GM13976 (cell line): ENCODE results near the gene CCR5AS.

ENCODE experiments used
- DNase-seq: peaks from one replicate; pipeline ENCODE4 v3.0.0; 2012; ENCODE audit warnings: low spot score
- CTCF ChIP-seq: IDR thresholded peaks from 2 replicates; pipeline ENCODE4 v1.5.1; 2012; ENCODE audit warnings: borderline replicate concordance, mild to moderate bottlenecking; ENCODE audit not compliant: insufficient read depth; ENCODE audit errors: extremely low read depth, missing control alignments, control extremely low read depth
- in situ Hi-C: fragments of 300-500 bp; cut with MboI; formaldehyde crosslinking; loops from one replicate; pipeline ENCODE4 v1.12.0; 2022; ENCODE audit warnings: low sequenced_read_pairs, mixed read lengths, inconsistent platforms; ENCODE audit not compliant: unreplicated experiment

The CCR5AS gene

GRCh38 chr3:46365737-46366524 is 40.9 kb downstream of the CCR5AS start:
- in situ Hi-C loops = loop anchor here (10.0 kb wide), 1 partner anchor 91 kb away; no protein-coding TSS in a partner anchor

GRCh38 chr3:46365041-46365440 is 41.8 kb downstream of the CCR5AS start:
- no peak for DNase-seq
- no peak for TF ChIP-seq CTCF
- in situ Hi-C loops = loop anchor here (10.0 kb wide), 1 partner anchor 90 kb away; no protein-coding TSS in a partner anchor

More at GRCh38 chr3:46365737-46366524, 40.9 kb downstream of the CCR5AS start:
- no peak for DNase-seq
- TF ChIP-seq CTCF = no peak

- TF ChIP-seq CTCF = no peak
- DNase-seq = no peak
- in situ Hi-C loops = loop anchor here (10.0 kb wide), 1 partner anchor 87 kb away; no protein-coding TSS in a partner anchor
Observed at GRCh38 chr3:46361408-46362283, 45.2 kb downstream of the CCR5AS start.

- DNase-seq = no peak
- no peak for TF ChIP-seq CTCF
- in situ Hi-C loops = loop anchor here (10.0 kb wide), 1 partner anchor 86 kb away; no protein-coding TSS in a partner anchor
Observed at GRCh38 chr3:46360907-46361306, 46.0 kb downstream of the CCR5AS start.

- no peak for DNase-seq
- TF ChIP-seq CTCF = no peak
- in situ Hi-C loops = loop anchor here (10.0 kb wide), 1 partner anchor 85 kb away; no protein-coding TSS in a partner anchor
Observed at GRCh38 chr3:46359733-46360493, 47.0 kb downstream of the CCR5AS start.

- in situ Hi-C loops = no loop called here
- no peak for TF ChIP-seq CTCF
- DNase-seq = no peak
Observed at GRCh38 chr3:46358466-46358865, 48.4 kb downstream of the CCR5AS start.
